Measurements from ENCODE around the gene DAND5. TPM values are rescaled to one million over a fixed set of nuclear protein-coding genes. Genes with fewer than 3 reads are reported as not detected.

The DAND5 gene
- total and polyA plus RNA-seq, 9 of the 15 experiments (the other 6 are each of a cell fraction or from before 2014, with no cell fraction given), result 0.22 to 0.83 (median 0.60) TPM

GRCh38 chr19:12956446-12957388, 12.7 kb upstream of the DAND5 start, which contains the start of gene GADD45GIP1:
GADD45GIP1 (minus strand) TSS chr19:12957223; CDS start chr19:12957212, 11 bp downstream.
- Histone ChIP-seq H3K36me3 (ENCODE audit: control insufficient read depth, insufficient read depth, low read length) (peaks cover 40% of the 10 kb centered on the region; the same call in 2 of the 3 replicates), H3K4me2 (ENCODE audit: insufficient read depth, low read length) (peak within 1 kb of the TSS; percentile 96), H3K9me3 (replicated peaks; ENCODE audit: control insufficient read depth, insufficient read depth, low read depth, low read length) (no peaks in the 10 kb centered on the region), H3K27ac (ENCODE audit: extremely low read depth, low read depth, low read length) (peak within 1 kb of the TSS; percentile 92), H3K9ac (ENCODE audit: insufficient read depth in 1 of 2, low read depth in 2 of 2, low read length in 2 of 2) (peak within 1 kb of the TSS; percentile 88 to 99), H3K4me3 (peak within 1 kb of the TSS; percentile 96), H3K79me2 (ENCODE audit: control insufficient read depth, insufficient read depth, low read length) (peaks cover 50% of the 10 kb centered on the region), H3K27me3 (ENCODE audit: control insufficient read depth in 2 of 2, insufficient read depth in 2 of 2, low read length in 2 of 2) (no peaks in the 10 kb centered on the region), H3K4me1 (replicated peaks in 1 of 2; ENCODE audit: control insufficient read depth in 2 of 2, insufficient read depth in 2 of 2, low read length in 2 of 2) (peaks cover 0 to 39% of the 10 kb centered on the region in 2 experiments; a peak in 3 of 5 replicates), H4K20me1 (replicated peaks; ENCODE audit: control insufficient read depth, insufficient read depth, low read length) (no peaks in the 10 kb centered on the region; the same call in 1 of the 2 replicates), H3K9me1 (ENCODE audit: control insufficient read depth, insufficient read depth, low read length) (no peaks in the 10 kb centered on the region), H2AFZ (ENCODE audit: low read depth, low read length) (peak within 1 kb of the TSS; percentile 81)
- BruUV-seq (replicated peaks), result no TSS peak
- ChIA-PET POLR2A (interaction anchor here (0.6 to 3.7 kb wide), 8 partner anchors 9 to 163 kb away, joined by 3 to 18 read pairs (median 6); partner anchors contain the start of genes CALR, FARSA and RAD23A), CTCF (ENCODE audit: low intra/inter-chr PET ratio) (interaction anchor here (0.8 kb wide), 1 partner anchor 70 kb away, joined by 3 read pairs; no protein-coding TSS in a partner anchor)
- in situ Hi-C loops (cut with MboI), result no loop called here
- FAIRE-seq (peak; percentile 79), ATAC-seq (peak; percentile 92), DNase-seq (ENCODE audit: extremely low read depth in 1 of 4, low spot score in 3 of 4) (peak; percentile 84 to 91 (median 87))
- intact Hi-C loops (cut with micrococcal nuclease), result no loop called here
- under 1% methylated on average over 81 of the region's 84 CpGs for whole genome bisulfite sequencing (ENCODE audit: insufficient coverage, low coverage, missing lambda C conversion rate)
- TF ChIP-seq ZBTB9 (CRISPR knock-in tag; IDR thresholded peaks at IDR 0.05), result no peak
- TF ChIP-seq XRCC5 (IDR thresholded peaks at IDR 0.05; ENCODE audit: low read depth, low read length), result peak; percentile 30; the same call in 1 of the 2 replicates
- no peak for TF ChIP-seq GTF2F1 (IDR thresholded peaks at IDR 0.05; ENCODE audit: low read depth, low read length)
- TF ChIP-seq GABPB2 (CRISPR knock-in tag; conservative IDR thresholded peaks at IDR 0.05), result no peak
- no peak for TF ChIP-seq PBX2 (CRISPR knock-in tag; IDR thresholded peaks at IDR 0.05; ENCODE audit: low read depth)
- no peak for TF ChIP-seq PBX2 (tag; conservative IDR thresholded peaks at IDR 0.05; ENCODE audit: low read depth)
- no peak for TF ChIP-seq HDGF (IDR thresholded peaks at IDR 0.05)
- no peak for TF ChIP-seq ZNF407 (IDR thresholded peaks at IDR 0.05; ENCODE audit: low read depth)

Data from K562 (cell line).